Cerebellar cortex (tissue), 1 donor: ENCODE measurements around the gene EHD2.
"Not testable (repeated sequence)": the region's sequence is repeated elsewhere in the genome, so short reads cannot be mapped to it uniquely, and the experiment has no call there.

Source experiments
- DNase-seq: peaks from one replicate; pipeline ENCODE4 v3.0.0-alpha.2; 2015; ENCODE audit warnings: low spot score

Gene EHD2

GRCh38 chr19:47716270-47716937 lies 3.2 kb downstream of the EHD2 start:
- DNase-seq = no peak

GRCh38 chr19:47718415-47719046 lies 5.3 kb downstream of the EHD2 start:
- DNase-seq = not testable (repeated sequence)

- DNase-seq = peak; percentile 38
These were observed 6.0 kb downstream of the EHD2 start for GRCh38 chr19:47719047-47719859.

GRCh38 chr19:47720669-47721422 lies 7.6 kb downstream of the EHD2 start:
- DNase-seq = no peak

- DNase-seq = no peak
These were observed 10.3 kb downstream of the EHD2 start for GRCh38 chr19:47723581-47723940.

- DNase-seq = no peak
These were observed 12.7 kb downstream of the EHD2 start for GRCh38 chr19:47725759-47726401.

GRCh38 chr19:47726467-47726866 lies 13.2 kb downstream of the EHD2 start:
- no peak for DNase-seq

- DNase-seq = not testable (repeated sequence)
These were observed 15.1 kb downstream of the EHD2 start for GRCh38 chr19:47728295-47728694.

- DNase-seq = no peak
These were observed 16.2 kb downstream of the EHD2 start for GRCh38 chr19:47729468-47729798.

- peak; percentile 56 for DNase-seq
These were observed 16.7 kb downstream of the EHD2 start for GRCh38 chr19:47729799-47730520.

- no peak for DNase-seq
These were observed 17.3 kb downstream of the EHD2 start for GRCh38 chr19:47730521-47730889.

- DNase-seq = no peak
These were observed 17.7 kb downstream of the EHD2 start for GRCh38 chr19:47730910-47731309.

- no peak for DNase-seq
These were observed 21.9 kb downstream of the EHD2 start for GRCh38 chr19:47735131-47735530.

GRCh38 chr19:47740866-47741519 lies 27.8 kb downstream of the EHD2 start:
- DNase-seq = no peak

GRCh38 chr19:47741544-47742140 lies 28.4 kb downstream of the EHD2 start:
- DNase-seq = no peak

- DNase-seq = no peak
These were observed 29.4 kb downstream of the EHD2 start for GRCh38 chr19:47742634-47743033.

- peak; percentile 97 for DNase-seq
These were observed 32.0 kb downstream of the EHD2 start, which contains the start of gene NOP53 for GRCh38 chr19:47745010-47745901. Gene NOP53 (plus strand): TSS chr19:47745546. CDS start chr19:47745560, 14 bp downstream.

GRCh38 chr19:47746129-47746528 lies 32.9 kb downstream of the EHD2 start:
- not testable (repeated sequence) for DNase-seq

- DNase-seq = no peak
These were observed 36.1 kb downstream of the EHD2 start for GRCh38 chr19:47749326-47749725.
